Activated naive CD8-positive, alpha-beta T cell treated with anti-CD3 and anti-CD28 coated beads, Interleukin-2, amount 10 ng/mL, durations not matched to agents 7 days and 5 days (primary cell): ENCODE results near the gene CLDN1. TPM values are rescaled to one million over a fixed set of nuclear protein-coding genes. Genes with fewer than 3 reads are reported as not detected.

Experiments
- ATAC-seq: fragments of 150-1000 bp; cut with Tn5 transposase; one replicate; pipeline ENCODE4 v1.10.0; 2021; ENCODE audit warnings: low read depth, moderate library complexity
- POLR2A ChIA-PET: fragments of 350-600 bp; sonication (Branson Sonifier 250); formaldehyde crosslinking; loops from one replicate; lab custom pipeline; 2021; ENCODE audit warnings: antibody characterized with exemption; lab: Charles Lee
- DNase-seq: peaks from one replicate; pipeline ENCODE4 v3.0.0; 2021
- H3K27ac Mint-ChIP-seq: one replicate; pipeline ENCODE4 v1.8.0; 2022; ENCODE audit warnings: mild to moderate bottlenecking, mixed read lengths
- H3K27me3 Mint-ChIP-seq: one replicate; pipeline ENCODE4 v1.8.0; 2022; ENCODE audit warnings: mild to moderate bottlenecking, moderate library complexity, mixed read lengths
- H3K36me3 Mint-ChIP-seq: one replicate; pipeline ENCODE4 v1.8.0; 2021; ENCODE audit warnings: mild to moderate bottlenecking, mixed read lengths
- H3K4me1 Mint-ChIP-seq: one replicate; pipeline ENCODE4 v1.8.0; 2021; ENCODE audit warnings: mixed read lengths
- H3K4me3 Mint-ChIP-seq: one replicate; pipeline ENCODE4 v1.8.0; 2022; ENCODE audit warnings: mild to moderate bottlenecking, moderate library complexity, mixed read lengths
- H3K9me3 Mint-ChIP-seq: one replicate; pipeline ENCODE4 v1.8.0; 2021; ENCODE audit warnings: mixed read lengths
- total RNA-seq, 2 experiments: library from RNA; stranded (reverse); gene quantifications; one replicate each; pipeline ENCODE4 v1.2.3, GENCODE V29; 2021

CLDN1 gene
- total RNA-seq, 2 experiments from 2014 or later, result not detected

DNA sequence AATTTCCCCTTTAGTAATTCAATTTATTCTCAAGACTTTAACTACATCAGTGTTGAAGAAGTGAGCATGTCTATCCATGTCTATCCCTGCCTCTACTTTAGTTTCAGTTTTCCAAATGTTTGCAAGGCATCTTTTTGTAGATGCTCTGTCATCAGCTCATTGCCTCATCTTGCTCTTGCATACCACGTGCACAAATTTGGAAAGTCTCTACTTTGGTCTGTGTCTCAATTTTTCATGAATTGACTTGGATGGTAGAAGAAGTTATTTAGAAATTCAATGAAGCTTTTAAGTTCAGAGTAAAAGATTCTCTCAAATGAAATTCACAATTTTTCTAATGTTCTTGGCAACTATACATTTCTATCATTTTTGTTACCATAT, 55.3 kb downstream of the CLDN1 start:
- POLR2A ChIA-PET, result no interaction called here
- no peak for ATAC-seq
- no peaks in the 10 kb centered on the region for H3K4me1 Mint-ChIP-seq
- no peaks in the 10 kb centered on the region for H3K36me3 Mint-ChIP-seq
- H3K9me3 Mint-ChIP-seq, result peaks cover 2% of the 10 kb centered on the region
- H3K27ac Mint-ChIP-seq, result no peak overlapping the region
- no peak overlapping the region for H3K4me3 Mint-ChIP-seq
- DNase-seq, result no peak
- no peaks in the 10 kb centered on the region for H3K27me3 Mint-ChIP-seq

DNA sequence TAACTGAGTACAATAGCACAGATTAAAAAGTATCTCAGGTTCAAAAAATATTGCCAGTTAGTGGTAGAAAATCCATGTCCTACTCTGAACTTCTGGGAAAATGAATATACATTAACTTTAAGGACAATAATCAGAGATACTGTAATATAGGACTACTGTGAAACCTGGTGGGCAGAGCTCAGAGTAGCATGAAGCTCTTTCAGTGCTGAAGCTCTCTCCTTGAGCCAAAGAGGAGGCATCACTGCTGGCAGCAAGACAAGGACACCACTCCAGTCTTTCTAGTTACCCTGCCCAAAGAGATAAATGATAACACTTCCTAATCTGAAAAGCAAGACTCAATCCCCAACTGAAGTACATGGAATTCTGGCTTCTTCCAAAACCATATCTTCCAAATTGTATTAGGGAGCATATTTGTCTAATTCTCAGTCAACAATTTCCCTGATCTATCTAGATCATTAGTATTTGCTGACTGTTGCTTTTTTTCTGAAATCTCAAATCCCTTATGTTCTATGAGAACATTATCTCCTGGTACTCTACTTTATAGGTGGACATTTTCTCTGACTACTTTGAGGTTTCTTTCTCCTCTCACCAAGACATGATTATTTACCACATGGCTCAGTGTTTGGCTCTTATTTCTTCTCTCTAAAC, 55.9 kb downstream of the CLDN1 start:
- Mint-ChIP-seq H3K27ac (no peak overlapping the region), H3K36me3 (no peaks in the 10 kb centered on the region), H3K4me1 (no peaks in the 10 kb centered on the region), H3K9me3 (peaks cover 2% of the 10 kb centered on the region), H3K4me3 (no peak overlapping the region), H3K27me3 (no peaks in the 10 kb centered on the region)
- no peak for DNase-seq
- ATAC-seq, result no peak
- POLR2A ChIA-PET, result no interaction called here

DNA sequence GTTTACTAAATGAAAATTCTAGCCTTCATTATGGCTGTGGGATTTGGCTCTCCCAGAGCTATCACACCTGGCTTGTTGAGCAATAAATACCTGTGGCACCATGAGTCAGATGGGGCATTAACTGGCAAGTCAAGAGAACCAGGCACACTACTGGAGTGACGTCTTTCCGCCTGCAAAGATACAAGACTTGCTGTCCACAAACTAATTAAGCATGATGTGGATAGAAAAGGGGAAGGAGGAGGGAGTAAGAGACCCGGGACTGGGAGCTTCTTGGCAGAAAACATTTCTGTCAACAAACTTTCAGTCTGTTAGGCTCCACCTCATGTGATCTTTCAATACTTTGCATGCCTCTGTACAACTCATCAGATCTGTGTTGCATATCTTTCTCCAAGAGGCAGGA, 56.5 kb downstream of the CLDN1 start:
- ATAC-seq (no peak), DNase-seq (no peak)
- POLR2A ChIA-PET, result no interaction called here
- Mint-ChIP-seq H3K36me3 (no peaks in the 10 kb centered on the region), H3K27me3 (no peaks in the 10 kb centered on the region), H3K9me3 (peaks cover 2% of the 10 kb centered on the region), H3K27ac (no peak overlapping the region), H3K4me1 (no peaks in the 10 kb centered on the region), H3K4me3 (no peak overlapping the region)

DNA sequence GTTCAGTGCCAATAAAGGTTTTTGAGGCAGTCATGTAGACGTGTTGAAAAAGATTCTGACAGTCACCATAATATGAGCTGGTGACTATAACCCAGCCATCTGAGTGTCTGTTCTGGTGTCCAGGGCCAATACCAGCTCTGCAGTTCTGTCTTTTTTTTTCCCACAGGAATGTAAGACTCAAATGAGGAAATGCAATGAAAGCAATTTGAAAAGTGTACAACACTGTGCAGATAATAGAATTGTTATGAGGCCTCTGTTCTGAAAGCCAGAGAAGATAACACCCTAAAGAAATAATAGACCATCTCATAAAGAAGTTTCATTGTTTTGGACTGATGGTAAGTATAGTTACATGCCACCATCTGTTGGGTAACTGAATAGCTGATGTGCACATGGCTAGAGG, 57.1 kb downstream of the CLDN1 start:
- no peak for ATAC-seq
- Mint-ChIP-seq H3K4me1 (no peaks in the 10 kb centered on the region), H3K27me3 (no peaks in the 10 kb centered on the region), H3K27ac (no peak overlapping the region), H3K36me3 (no peaks in the 10 kb centered on the region), H3K4me3 (no peak overlapping the region), H3K9me3 (peaks cover 2% of the 10 kb centered on the region)
- DNase-seq, result no peak
- POLR2A ChIA-PET, result no interaction called here

DNA sequence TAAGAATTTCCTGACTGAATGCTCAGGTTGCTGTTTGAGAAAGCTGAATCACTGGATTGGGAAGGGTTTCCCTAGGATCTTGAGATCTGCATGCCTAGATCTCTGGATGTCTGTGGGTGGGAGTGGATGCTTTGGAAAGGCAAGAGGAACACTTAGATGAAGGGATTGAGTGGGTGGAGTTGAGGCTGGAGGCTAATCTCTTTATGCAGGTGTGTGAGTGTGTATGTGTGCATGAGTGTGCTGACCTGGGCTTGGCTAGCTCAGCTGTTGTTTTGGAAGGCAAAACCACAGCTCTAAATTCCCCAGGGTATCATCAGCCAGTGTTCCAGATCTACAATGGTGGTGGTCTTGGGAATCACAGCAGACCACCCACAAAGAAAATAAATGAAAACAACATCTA, 60.5 kb downstream of the CLDN1 start:
- Mint-ChIP-seq H3K27ac (no peak overlapping the region), H3K4me1 (no peaks in the 10 kb centered on the region), H3K9me3 (no peaks in the 10 kb centered on the region), H3K27me3 (no peaks in the 10 kb centered on the region), H3K36me3 (no peaks in the 10 kb centered on the region), H3K4me3 (no peak overlapping the region)
- ATAC-seq (no peak), DNase-seq (no peak)
- POLR2A ChIA-PET, result no interaction called here

DNA sequence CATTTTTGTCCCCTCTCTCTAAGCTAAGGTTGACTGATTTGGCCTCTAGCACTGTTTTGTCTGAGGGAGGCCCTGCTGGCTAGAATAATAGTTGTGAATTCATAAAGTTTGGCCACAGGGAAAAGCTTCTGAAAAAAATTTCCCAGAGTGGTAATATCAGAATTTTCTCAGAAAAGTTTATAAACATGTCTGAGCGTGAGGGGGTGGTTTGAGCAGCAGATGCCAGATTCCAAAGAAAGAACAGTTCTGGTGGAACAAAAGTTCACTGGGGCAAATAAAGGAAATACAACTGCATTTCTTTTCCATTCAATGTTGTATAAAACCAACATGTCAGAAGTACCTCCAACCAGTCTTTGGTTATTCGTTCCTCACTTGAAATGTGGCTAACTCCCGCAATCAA, 61.2 kb downstream of the CLDN1 start:
- H3K27me3 Mint-ChIP-seq, result peaks cover 3% of the 10 kb centered on the region
- H3K36me3 Mint-ChIP-seq, result no peaks in the 10 kb centered on the region
- no peaks in the 10 kb centered on the region for H3K4me1 Mint-ChIP-seq
- H3K4me3 Mint-ChIP-seq, result no peak overlapping the region
- H3K9me3 Mint-ChIP-seq, result no peaks in the 10 kb centered on the region
- POLR2A ChIA-PET, result no interaction called here
- no peak overlapping the region for H3K27ac Mint-ChIP-seq
- ATAC-seq, result no peak
- no peak for DNase-seq

DNA sequence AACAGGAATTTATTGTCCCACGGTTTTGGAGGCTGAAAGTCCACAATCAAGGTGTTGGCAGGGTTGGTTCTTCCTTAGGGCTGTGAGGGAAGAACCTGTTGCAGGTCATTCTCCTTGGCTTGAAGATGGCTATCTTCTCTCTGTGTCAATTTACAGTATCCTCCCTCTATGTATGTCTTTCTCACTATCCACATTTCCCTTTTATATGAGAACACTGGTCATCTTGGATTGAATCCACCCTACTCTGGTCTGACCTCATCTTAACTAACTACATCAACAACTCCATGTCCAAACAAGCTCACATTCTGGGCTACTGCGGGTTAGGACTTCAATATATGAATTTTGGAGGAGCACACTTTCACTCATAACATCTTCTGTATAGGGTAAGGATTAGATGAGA, 61.9 kb downstream of the CLDN1 start:
- H3K27me3 Mint-ChIP-seq, result peaks cover 3% of the 10 kb centered on the region
- ATAC-seq, result no peak
- POLR2A ChIA-PET, result no interaction called here

DNA sequence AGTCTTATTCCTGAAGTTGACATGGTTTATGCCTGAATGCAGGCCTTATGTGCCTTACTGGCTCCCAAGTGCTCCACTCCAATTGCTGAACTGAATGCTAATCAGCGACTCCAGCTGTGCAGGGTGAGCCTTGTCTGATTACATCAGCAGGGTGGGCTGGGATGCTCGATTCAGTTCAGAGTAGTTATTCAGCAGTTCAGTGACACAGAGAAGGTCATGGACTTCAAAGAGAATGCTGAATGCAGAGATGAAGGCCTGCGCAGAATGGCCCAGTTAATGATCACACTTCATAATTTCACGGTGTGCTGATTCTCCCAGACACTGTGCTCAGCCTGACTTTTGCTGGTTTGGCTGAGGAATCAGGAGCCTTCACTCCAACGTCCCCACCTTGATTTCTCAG, 63.6 kb downstream of the CLDN1 start:
- DNase-seq, result no peak
- Mint-ChIP-seq H3K4me3 (no peak overlapping the region), H3K27me3 (peaks cover 3% of the 10 kb centered on the region), H3K36me3 (no peaks in the 10 kb centered on the region), H3K4me1 (no peaks in the 10 kb centered on the region), H3K27ac (no peak overlapping the region), H3K9me3 (no peaks in the 10 kb centered on the region)
- ATAC-seq, result no peak
- POLR2A ChIA-PET, result no interaction called here

More for the DNA sequence above, 61.9 kb downstream of the CLDN1 start:
- no peak overlapping the region for H3K27ac Mint-ChIP-seq
- H3K36me3 Mint-ChIP-seq, result no peaks in the 10 kb centered on the region
- no peaks in the 10 kb centered on the region for H3K4me1 Mint-ChIP-seq
- no peaks in the 10 kb centered on the region for H3K9me3 Mint-ChIP-seq
- H3K4me3 Mint-ChIP-seq, result no peak overlapping the region
- DNase-seq, result no peak

Other genes starting within 250 kb of the CLDN1 start
- gene P3H2, start 201.5 kb downstream of the CLDN1 start, total RNA-seq, result not detected
- not detected for gene CLDN16, start 65.7 kb upstream of the CLDN1 start, total RNA-seq
- not detected for gene TMEM207, start 127.5 kb upstream of the CLDN1 start, total RNA-seq
- gene IL1RAP, start 191.6 kb upstream of the CLDN1 start, total RNA-seq, result 10 to 100 TPM; 10.5 to 10.7 TPM